ENCODE measurements around the gene MRPL11. TPM values are rescaled to one million over a fixed set of nuclear protein-coding genes. Genes with fewer than 3 reads are reported as not detected.
A peak's percentile ranks its signal among the peaks of the same experiment; 100 is the strongest.

MRPL11 gene
- total RNA-seq, result 61.1 TPM
- long read RNA-seq, transcript MRPL11-201 (5 exons, 1,605 nt), result major isoform, 45 of 67 reads
- long read RNA-seq, partial matches to known transcripts, result 5 of 67 reads
- long read RNA-seq, other reads (novel, unspliced or antisense), result 13 of 67 reads

GRCh38 chr11:66438504-66439466, at the start of gene MRPL11:
Gene MRPL11, minus strand, starts transcription at chr11:66438848. Its CDS starts 94 bp downstream, at chr11:66438754.
- peak; percentile 93 for DNase-seq
- ATAC-seq, result peak; percentile 99
- intact Hi-C loops (cut with micrococcal nuclease), result no loop called here

- DNase-seq, result no peak
- intact Hi-C loops (cut with micrococcal nuclease), result no loop called here
- ATAC-seq, result no peak
These were observed 46.2 kb upstream of the MRPL11 start for GRCh38 chr11:66484806-66485380.

- DNase-seq, result peak; percentile 99
- peak; percentile 96 for ATAC-seq
- intact Hi-C loops (cut with micrococcal nuclease), result no loop called here
These were observed 41.7 kb upstream of the MRPL11 start, which contains the start of gene DPP3 for GRCh38 chr11:66480117-66480938. Gene DPP3, plus strand, starts transcription at chr11:66480434. Its CDS starts 1,767 bp downstream, at chr11:66482201.

- intact Hi-C loops (cut with micrococcal nuclease), result no loop called here
- DNase-seq, result peak; percentile 64
- peak; percentile 53 for ATAC-seq
These were observed 40.9 kb upstream of the MRPL11 start for GRCh38 chr11:66479394-66480116.

- DNase-seq (no peak), ATAC-seq (no peak)
- intact Hi-C loops (cut with micrococcal nuclease), result no loop called here
These were observed 40.2 kb upstream of the MRPL11 start for GRCh38 chr11:66478729-66479393.

- DNase-seq (no peak), ATAC-seq (no peak)
- intact Hi-C loops (cut with micrococcal nuclease), result no loop called here
These were observed 38.9 kb upstream of the MRPL11 start for GRCh38 chr11:66477263-66478201.

- DNase-seq, result no peak
- ATAC-seq, result no peak
- intact Hi-C loops (cut with micrococcal nuclease), result no loop called here
These were observed 38.2 kb upstream of the MRPL11 start for GRCh38 chr11:66476841-66477251.

- ATAC-seq, result no peak
- intact Hi-C loops (cut with micrococcal nuclease), result no loop called here
- DNase-seq, result no peak
These were observed 37.7 kb upstream of the MRPL11 start for GRCh38 chr11:66476173-66476840.

- no peak for ATAC-seq
- intact Hi-C loops (cut with micrococcal nuclease), result no loop called here
These were observed 36.9 kb upstream of the MRPL11 start for GRCh38 chr11:66475349-66476172.

GRCh38 chr11:66473608-66474515, 35.2 kb upstream of the MRPL11 start:
- intact Hi-C loops (cut with micrococcal nuclease), result no loop called here
- DNase-seq (no peak), ATAC-seq (no peak)

More at GRCh38 chr11:66475349-66476172, 36.9 kb upstream of the MRPL11 start:
- DNase-seq, result no peak

GRCh38 chr11:66473167-66473566, 34.5 kb upstream of the MRPL11 start:
- no peak for ATAC-seq
- DNase-seq, result no peak
- intact Hi-C loops (cut with micrococcal nuclease), result no loop called here

- DNase-seq (no peak), ATAC-seq (no peak)
- intact Hi-C loops (cut with micrococcal nuclease), result no loop called here
These were observed 33.4 kb upstream of the MRPL11 start for GRCh38 chr11:66472054-66472453.

- ATAC-seq (no peak), DNase-seq (no peak)
- intact Hi-C loops (cut with micrococcal nuclease), result no loop called here
These were observed 32.5 kb upstream of the MRPL11 start for GRCh38 chr11:66471142-66471541.

GRCh38 chr11:66470015-66470414, 31.4 kb upstream of the MRPL11 start:
- DNase-seq, result no peak
- intact Hi-C loops (cut with micrococcal nuclease), result no loop called here
- no peak for ATAC-seq

GRCh38 chr11:66469441-66469840, 30.8 kb upstream of the MRPL11 start:
- ATAC-seq, result no peak
- intact Hi-C loops (cut with micrococcal nuclease), result no loop called here
- DNase-seq, result no peak
